B cell (primary cell): ENCODE measurements around the gene PAGE2. TPM values are rescaled to one million over a fixed set of nuclear protein-coding genes. Genes with fewer than 3 reads are reported as not detected.

ENCODE experiments used
- ATAC-seq: fragments of 200-7000 bp; cut with Tn5 transposase; one replicate; pipeline ENCODE4 v1.10.0; 2021; ENCODE audit warnings: low read depth, mild to moderate bottlenecking, moderate number of reproducible peaks, moderate library complexity
- CTCF ChIA-PET: fragments of 350-600 bp; sonication (Branson Sonifier 250); formaldehyde crosslinking; loops from one replicate; lab custom pipeline; 2021; ENCODE audit warnings: antibody characterized with exemption, inconsistent platforms; lab: Charles Lee
- POLR2A ChIA-PET: fragments of 350-600 bp; sonication (Branson Sonifier 250); formaldehyde crosslinking; loops from one replicate; lab custom pipeline; 2021; ENCODE audit warnings: antibody characterized with exemption; lab: Charles Lee
- DNase-seq: peaks from one replicate; pipeline ENCODE4 v3.0.0; 2013
- H2AFZ ChIP-seq: 2 replicates; pipeline ENCODE4 v1.6.1; 2012; ENCODE audit warnings: mild to moderate bottlenecking, low read depth, low read length; ENCODE audit not compliant: insufficient read depth, poor library complexity, severe bottlenecking
- H3K27ac ChIP-seq, 2 donors: 1 replicate in 1 of 2; 2 replicates in 1 of 2; pipeline ENCODE4 v1.5.1; 2012 to 2013; ENCODE audit warnings: low read length in 2 of 2, mild to moderate bottlenecking in 2 of 2, moderate library complexity in 1 of 2
- H3K27me3 ChIP-seq, 4 experiments: fragments of 200-600 bp in 1 of 4; sonication (generic) in 1 of 4; replicated peaks in 1 of 4; 1 replicate in 2 of 4; 2 replicates in 2 of 4; pipeline versions ENCODE4 v1.6.1 to v1.7.0; 2013 to 2016; ENCODE audit warnings: low read length in 3 of 4, mild to moderate bottlenecking in 2 of 4, mixed read lengths in 1 of 4, moderate library complexity in 1 of 4; ENCODE audit not compliant: insufficient read depth in 4 of 4, control insufficient read depth in 3 of 4; ENCODE audit errors: control extremely low read depth in 1 of 4
- H3K36me3 ChIP-seq, 2 experiments: replicated peaks in 1 of 2; 1 replicate in 1 of 2; 2 replicates in 1 of 2; pipeline versions ENCODE4 v1.6.1 to v1.7.1; 2013; ENCODE audit warnings: low read length in 1 of 2; ENCODE audit not compliant: insufficient read depth in 2 of 2, control insufficient read depth in 1 of 2; ENCODE audit errors: control extremely low read depth in 1 of 2, extremely low read depth in 1 of 2
- H3K4me1 ChIP-seq, 2 donors: fragments of 200-600 bp in 1 of 2; sonication (generic) in 1 of 2; 1 replicate in 1 of 2; 2 replicates in 1 of 2; pipeline versions ENCODE4 v1.5.1 to v1.6.1; 2013 to 2017; ENCODE audit warnings: low read length in 2 of 2; ENCODE audit not compliant: control insufficient read depth in 2 of 2, insufficient read depth in 2 of 2
- H3K4me2 ChIP-seq: replicated peaks from 2 replicates; pipeline ENCODE3; 2012; ENCODE audit warnings: mild to moderate bottlenecking, low read depth, low read length; ENCODE audit not compliant: poor library complexity, severe bottlenecking
- H3K4me3 ChIP-seq, 5 experiments: fragments of 200-600 bp in 1 of 5; sonication (generic) in 1 of 5; 1 replicate in 3 of 5; 2 replicates in 2 of 5; pipeline versions ENCODE4 v1.5.1 to v1.7.0; 2011 to 2016; ENCODE audit warnings: low read length in 4 of 5, mild to moderate bottlenecking in 4 of 5, low read depth in 2 of 5, control low read depth in 1 of 5, moderate library complexity in 1 of 5; ENCODE audit not compliant: insufficient read depth in 1 of 5; ENCODE audit errors: control extremely low read depth in 1 of 5, extremely low read depth in 1 of 5
- H3K79me2 ChIP-seq: fragments of 200-600 bp; sonication (generic); one replicate; pipeline ENCODE4 v1.6.0; 2016; ENCODE audit warnings: low read length; ENCODE audit not compliant: control insufficient read depth, insufficient read depth
- H3K9ac ChIP-seq: fragments of 200-600 bp; sonication (generic); 2 replicates; pipeline ENCODE4 v1.6.1; 2017; ENCODE audit warnings: mild to moderate bottlenecking, low read length, moderate library complexity
- H3K9me3 ChIP-seq, 3 donors: one replicate each; pipeline versions ENCODE4 v1.6.1 to v1.7.1; 2013; ENCODE audit warnings: low read length in 2 of 3; ENCODE audit not compliant: control insufficient read depth in 2 of 3, insufficient read depth in 1 of 3; ENCODE audit errors: control extremely low read depth in 1 of 3
- H4K20me1 ChIP-seq: 2 replicates; pipeline ENCODE4 v1.6.0; 2012; ENCODE audit warnings: mild to moderate bottlenecking, low read length; ENCODE audit not compliant: insufficient read depth, control insufficient read depth, poor library complexity, severe bottlenecking
- H3K27ac Mint-ChIP-seq: one replicate; pipeline ENCODE4 v1.8.0; 2021; ENCODE audit warnings: mixed read lengths
- H3K27me3 Mint-ChIP-seq: one replicate; pipeline ENCODE4 v1.8.0; 2021; ENCODE audit warnings: mixed read lengths
- H3K4me1 Mint-ChIP-seq: one replicate; pipeline ENCODE4 v1.8.0; 2021; ENCODE audit warnings: mixed read lengths
- H3K4me3 Mint-ChIP-seq: one replicate; pipeline ENCODE4 v1.8.0; 2021; ENCODE audit warnings: mixed read lengths
- H3K9me3 Mint-ChIP-seq: one replicate; pipeline ENCODE4 v1.8.0; 2022; ENCODE audit warnings: mixed read lengths; ENCODE audit not compliant: insufficient read depth
- CTCF ChIP-seq: fragments of 200-600 bp; IDR thresholded peaks from one replicate; pipeline ENCODE4 v1.8.0; 2022; ENCODE audit warnings: antibody characterized with exemption, mild to moderate bottlenecking
- EZH2 ChIP-seq: IDR thresholded peaks from 2 replicates; pipeline ENCODE4 v1.6.1; 2012; ENCODE audit warnings: borderline replicate concordance, low read depth, mild to moderate bottlenecking, moderate library complexity, low read length; ENCODE audit not compliant: insufficient read depth, poor library complexity, severe bottlenecking
- WGBS: methylation state at CpG from one replicate; pipeline ENCODE4 v1.1.5; 2013; ENCODE audit warnings: missing lambda C conversion rate; ENCODE audit not compliant: insufficient coverage; 5-methylcytosine and 5-hydroxymethylcytosine counted together
- intact Hi-C: fragments of 100-400 bp; cut with micrococcal nuclease; formaldehyde crosslinking; loops from one replicate; pipeline ENCODE4 v1.10.0; 2022
- polyA plus RNA-seq: library from polyadenylated mRNA; depleted of rRNA; stranded (reverse); fragments of >200 nt; gene quantifications from 2 replicates; pipeline ENCODE4 v1.2.3, GENCODE V29; 2012
- total RNA-seq, 2 donors: library from RNA; stranded (reverse); fragments of 120-200 nt in 1 of 2; gene quantifications; 1 replicate in 1 of 2; 2 replicates in 1 of 2; pipeline versions ENCODE4 v1.2.3 to v1.2.4, GENCODE V29; 2013 to 2022

PAGE2 gene
- total and polyA plus RNA-seq, 2 donors (not counting 1 experiment from before 2014, with no cell fraction given) = not detected

- ChIA-PET CTCF (interaction anchor here (1.0 kb wide), 1 partner anchor 16 kb away, joined by 3 read pairs; no protein-coding TSS in a partner anchor), POLR2A (no interaction called here)
- H3K36me3 ChIP-seq = no peaks in the 10 kb centered on the region
- Mint-ChIP-seq H3K9me3 (no peaks in the 10 kb centered on the region), H3K27ac (no peak overlapping the region), H3K4me1 (no peaks in the 10 kb centered on the region), H3K27me3 (peaks cover 8% of the 10 kb centered on the region), H3K4me3 (no peak overlapping the region)
- TF ChIP-seq EZH2 (no peak), CTCF (no peak)
- H3K9ac ChIP-seq = no peak overlapping the region
- H3K79me2 ChIP-seq = no peaks in the 10 kb centered on the region
- no peak overlapping the region for H3K27ac ChIP-seq
- DNase-seq (no peak), ATAC-seq (no peak)
- no peak overlapping the region for H2AFZ ChIP-seq
- no peak overlapping the region for H3K4me2 ChIP-seq
- intact Hi-C loops = no loop called here
- no CpG with 5 or more reads among the region's 1 CpG for WGBS
- no peak overlapping the region for H3K4me3 ChIP-seq
- H4K20me1 ChIP-seq = no peaks in the 10 kb centered on the region
- no peaks in the 10 kb centered on the region for H3K27me3 ChIP-seq
- H3K9me3 ChIP-seq = no peaks in the 10 kb centered on the region
- H3K4me1 ChIP-seq = no peaks in the 10 kb centered on the region
These were observed 30.9 kb downstream of the PAGE2 start for GRCh38 chrX:55119712-55120111.

GRCh38 chrX:55120761-55121358, 32.0 kb downstream of the PAGE2 start:
- Histone ChIP-seq H3K9me3 (no peaks in the 10 kb centered on the region), H3K9ac (no peak overlapping the region), H3K4me1 (no peaks in the 10 kb centered on the region), H3K27me3 (no peaks in the 10 kb centered on the region), H3K4me3 (no peak overlapping the region), H2AFZ (no peak overlapping the region), H3K4me2 (no peak overlapping the region), H3K36me3 (no peaks in the 10 kb centered on the region), H4K20me1 (no peaks in the 10 kb centered on the region), H3K27ac (no peak overlapping the region), H3K79me2 (no peaks in the 10 kb centered on the region)
- no peak overlapping the region for H3K27ac Mint-ChIP-seq
- ChIA-PET CTCF (no interaction called here), POLR2A (no interaction called here)
- intact Hi-C loops = no loop called here
- peaks cover 8% of the 10 kb centered on the region for H3K27me3 Mint-ChIP-seq
- ATAC-seq = no peak
- H3K9me3 Mint-ChIP-seq = no peaks in the 10 kb centered on the region
- TF ChIP-seq EZH2 (no peak), CTCF (no peak)
- no peak overlapping the region for H3K4me3 Mint-ChIP-seq
- no peaks in the 10 kb centered on the region for H3K4me1 Mint-ChIP-seq
- DNase-seq = no peak
- no CpG with 5 or more reads among the region's 2 CpGs for WGBS
